Upper lobe of left lung (tissue), 6 donors: ENCODE measurements around the gene PCSK5. TPM values are rescaled to one million over a fixed set of nuclear protein-coding genes. Genes with fewer than 3 reads are reported as not detected.

Experiments
- ATAC-seq, 2 donors: fragments of 200-7000 bp; cut with Tn5 transposase; one replicate each; pipeline ENCODE4 v1.9.1; 2022; ENCODE audit warnings: mild to moderate bottlenecking in 2 of 2, moderate library complexity in 2 of 2; ENCODE audit not compliant: low FRiP score in 2 of 2
- DNase-seq, 2 donors: peaks; one replicate each; pipeline ENCODE4 v3.0.0-alpha.2; 2019 to 2020
- H3K27ac ChIP-seq, 4 donors: fragments of 200-600 bp; sonication (generic); one replicate each; pipeline ENCODE4 v1.5.1; 2016 to 2019
- H3K27me3 ChIP-seq, 4 donors: fragments of 200-600 bp; sonication (generic); one replicate each; pipeline ENCODE4 v1.5.1; 2017 to 2019
- H3K36me3 ChIP-seq, 4 donors: fragments of 200-600 bp; sonication (generic); one replicate each; pipeline ENCODE4 v1.5.1; 2016 to 2019
- H3K4me1 ChIP-seq, 4 donors: fragments of 200-600 bp; sonication (generic); one replicate each; pipeline ENCODE4 v1.5.1; 2018 to 2019
- H3K4me3 ChIP-seq, 4 donors: fragments of 200-600 bp; sonication (generic); one replicate each; pipeline ENCODE4 v1.5.1; 2017 to 2019; ENCODE audit warnings: mild to moderate bottlenecking in 2 of 4, moderate library complexity in 1 of 4
- H3K9me3 ChIP-seq, 4 donors: fragments of 200-600 bp; sonication (generic); one replicate each; pipeline ENCODE4 v1.5.1; 2018 to 2019
- EP300 ChIP-seq, 4 donors: sonication (generic); formaldehyde crosslinking; IDR thresholded peaks; one replicate each; pipeline ENCODE4 v1.5.1; 2017; ENCODE audit warnings: antibody characterized with exemption in 4 of 4, control low read depth in 2 of 4
- POLR2A ChIP-seq, 4 donors: fragments of 450-650 bp; IDR thresholded peaks; one replicate each; pipeline ENCODE4 v1.5.1; 2016 to 2017; ENCODE audit warnings: antibody characterized with exemption in 4 of 4, mild to moderate bottlenecking in 2 of 4
- POLR2AphosphoS5 ChIP-seq, 2 donors: sonication (generic); formaldehyde crosslinking; IDR thresholded peaks; one replicate each; pipeline ENCODE4 v1.5.1; 2017; ENCODE audit warnings: antibody characterized with exemption in 2 of 2
- WGBS, 2 donors: methylation state at CpG; one replicate each; pipeline ENCODE4 v1.1.5; 2017 to 2018; 5-methylcytosine and 5-hydroxymethylcytosine counted together
- total RNA-seq, 6 donors: library from RNA; depleted of rRNA in 4 of 6; stranded (reverse); fragments of >200 nt in 4 of 6; gene quantifications; one replicate each; pipeline versions ENCODE4 v1.1.0 to v1.2.1, GENCODE V29; 2016 to 2021
- TF ChIP-seq, protein P1 (sequence below), 6 experiments: fragments of 450-650 bp in 4 of 6; fragments of 200-600 bp in 2 of 6; sonication (generic) in 2 of 6; IDR thresholded peaks; one replicate each; pipeline ENCODE4 v1.5.1; 2016 to 2019; ENCODE audit warnings: antibody characterized with exemption in 6 of 6
- donor health status: DM: no; HTN: no; CAD: no; lungs with moderate emphysema.
- donor health status: DM: no; HTN: yes; CAD: no; lungs with severe emphysema.

PCSK5 gene
- total RNA-seq, 6 donors from 2014 or later, result 12.8 to 29.2 (median 18.3) TPM

DNA sequence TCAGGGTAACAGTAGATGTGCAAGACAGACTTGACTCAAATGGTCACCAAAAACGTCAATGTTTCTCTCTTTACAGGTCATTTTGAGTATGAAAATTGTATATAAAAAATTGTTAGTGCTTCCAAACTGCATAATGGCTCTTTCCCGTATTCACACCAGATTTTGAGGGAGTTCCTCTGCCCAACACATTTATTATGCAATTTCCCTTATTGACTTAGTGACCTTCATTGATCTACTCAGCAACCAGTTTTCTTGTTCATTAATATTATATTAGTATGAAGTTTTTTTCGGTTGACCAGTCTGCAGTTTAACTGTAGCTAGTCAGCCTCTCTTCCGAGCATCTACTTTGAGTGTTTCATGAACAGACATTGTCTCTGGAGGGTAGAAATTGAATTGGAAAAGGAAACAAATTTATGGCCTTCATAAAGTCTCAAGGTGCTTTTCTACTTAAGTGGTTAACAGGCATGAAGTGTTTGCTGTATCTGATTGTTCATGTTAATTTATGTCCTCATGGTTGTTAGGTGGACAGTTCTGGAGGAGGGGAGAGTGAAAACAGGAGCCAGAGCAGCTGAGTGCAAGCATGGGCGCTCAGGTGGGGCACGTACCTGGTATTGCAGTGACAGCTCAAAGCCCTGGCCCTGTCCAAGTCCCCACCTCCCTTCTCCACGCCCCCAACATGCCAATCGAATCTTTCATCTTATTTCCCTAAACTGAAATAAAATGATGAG, 263.6 kb downstream of the PCSK5 start:
- Histone ChIP-seq H3K27me3 (no peaks in the 10 kb centered on the region), H3K36me3 (peaks cover 0 to 3% (median 0%) of the 10 kb centered on the region in 4 donors), H3K27ac (no peak overlapping the region), H3K4me3 (no peak overlapping the region), H3K4me1 (peaks cover 0 to 9% (median 0%) of the 10 kb centered on the region in 4 donors), H3K9me3 (no peaks in the 10 kb centered on the region)
- TF ChIP-seq, protein P1, sequence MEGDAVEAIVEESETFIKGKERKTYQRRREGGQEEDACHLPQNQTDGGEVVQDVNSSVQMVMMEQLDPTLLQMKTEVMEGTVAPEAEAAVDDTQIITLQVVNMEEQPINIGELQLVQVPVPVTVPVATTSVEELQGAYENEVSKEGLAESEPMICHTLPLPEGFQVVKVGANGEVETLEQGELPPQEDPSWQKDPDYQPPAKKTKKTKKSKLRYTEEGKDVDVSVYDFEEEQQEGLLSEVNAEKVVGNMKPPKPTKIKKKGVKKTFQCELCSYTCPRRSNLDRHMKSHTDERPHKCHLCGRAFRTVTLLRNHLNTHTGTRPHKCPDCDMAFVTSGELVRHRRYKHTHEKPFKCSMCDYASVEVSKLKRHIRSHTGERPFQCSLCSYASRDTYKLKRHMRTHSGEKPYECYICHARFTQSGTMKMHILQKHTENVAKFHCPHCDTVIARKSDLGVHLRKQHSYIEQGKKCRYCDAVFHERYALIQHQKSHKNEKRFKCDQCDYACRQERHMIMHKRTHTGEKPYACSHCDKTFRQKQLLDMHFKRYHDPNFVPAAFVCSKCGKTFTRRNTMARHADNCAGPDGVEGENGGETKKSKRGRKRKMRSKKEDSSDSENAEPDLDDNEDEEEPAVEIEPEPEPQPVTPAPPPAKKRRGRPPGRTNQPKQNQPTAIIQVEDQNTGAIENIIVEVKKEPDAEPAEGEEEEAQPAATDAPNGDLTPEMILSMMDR (IDR thresholded peaks at IDR 0.05), result no peak
- TF ChIP-seq POLR2AphosphoS5 (IDR thresholded peaks at IDR 0.05) (no peak), POLR2A (IDR thresholded peaks at IDR 0.05) (no peak), EP300 (IDR thresholded peaks at IDR 0.05) (no peak)
- WGBS, 2 donors, result 73 to 84% methylated on average over 8 of the region's 8 CpGs
- DNase-seq (no peak), ATAC-seq (no peak)

DNA sequence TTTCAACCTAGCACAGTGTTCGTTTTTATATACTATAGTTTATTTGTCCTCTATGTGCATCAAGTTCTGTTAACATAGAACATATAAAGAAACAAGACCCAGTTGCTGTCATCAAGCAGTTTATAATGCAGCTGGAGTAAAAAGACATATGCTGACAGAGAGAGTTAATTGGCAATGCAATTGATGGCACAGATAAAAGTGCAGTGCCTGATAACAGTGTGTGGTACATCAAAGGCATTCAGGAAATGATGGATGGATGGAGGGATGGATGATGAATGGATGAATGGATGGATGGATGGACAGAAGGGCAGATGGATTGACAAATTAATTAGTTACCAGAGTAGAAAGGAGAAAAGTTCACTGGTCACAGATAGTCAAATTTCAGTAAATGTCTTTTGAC, 264.9 kb downstream of the PCSK5 start:
- peaks cover 0 to 8% (median 0%) of the 10 kb centered on the region in 4 donors for H3K4me1 ChIP-seq
- no peak for TF ChIP-seq EP300 (IDR thresholded peaks at IDR 0.05)
- no peak for TF ChIP-seq POLR2A (IDR thresholded peaks at IDR 0.05)
- TF ChIP-seq, protein P1 (IDR thresholded peaks at IDR 0.05), result no peak
- TF ChIP-seq POLR2AphosphoS5 (IDR thresholded peaks at IDR 0.05), result no peak
- no peaks in the 10 kb centered on the region for H3K27me3 ChIP-seq
- no peaks in the 10 kb centered on the region for H3K9me3 ChIP-seq
- no peak for ATAC-seq
- no peak for DNase-seq
- peaks cover 0 to 11% (median 0%) of the 10 kb centered on the region in 4 donors for H3K36me3 ChIP-seq
- H3K27ac ChIP-seq, result no peak overlapping the region
- H3K4me3 ChIP-seq, result no peak overlapping the region
- 77 to 88% methylated on average over 1 of the region's 1 CpG for WGBS, 2 donors

DNA sequence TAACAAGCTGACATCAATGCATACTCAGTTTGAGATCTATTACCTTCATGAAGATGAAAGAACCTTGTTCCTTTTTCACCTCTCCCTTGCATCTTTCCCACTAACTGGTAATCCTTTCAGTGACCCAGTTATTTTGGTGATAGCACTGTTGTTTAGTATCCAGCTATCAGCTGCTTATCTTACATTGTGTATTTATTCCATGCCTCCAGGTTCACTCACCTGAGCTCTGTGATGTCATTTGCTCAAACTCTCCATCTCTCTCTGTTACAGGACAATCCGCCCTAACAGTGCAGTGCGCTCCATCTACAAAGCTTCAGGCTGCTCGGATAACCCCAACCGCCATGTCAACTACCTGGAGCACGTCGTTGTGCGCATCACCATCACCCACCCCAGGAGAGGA, 268.2 kb downstream of the PCSK5 start:
- Histone ChIP-seq H3K27ac (no peak overlapping the region), H3K4me1 (peaks cover 0 to 7% (median 2%) of the 10 kb centered on the region in 4 donors), H3K9me3 (no peaks in the 10 kb centered on the region), H3K27me3 (no peaks in the 10 kb centered on the region), H3K36me3 (peaks cover 0 to 18% (median 0%) of the 10 kb centered on the region in 4 donors), H3K4me3 (no peak overlapping the region)
- TF ChIP-seq POLR2A (IDR thresholded peaks at IDR 0.05), result no peak
- TF ChIP-seq EP300 (IDR thresholded peaks at IDR 0.05), result no peak
- TF ChIP-seq, protein P1 (IDR thresholded peaks at IDR 0.05), result no peak
- TF ChIP-seq POLR2AphosphoS5 (IDR thresholded peaks at IDR 0.05), result no peak
- ATAC-seq (no peak), DNase-seq (no peak)
- 86 to 96% methylated on average over 7 of the region's 7 CpGs for WGBS, 2 donors

DNA sequence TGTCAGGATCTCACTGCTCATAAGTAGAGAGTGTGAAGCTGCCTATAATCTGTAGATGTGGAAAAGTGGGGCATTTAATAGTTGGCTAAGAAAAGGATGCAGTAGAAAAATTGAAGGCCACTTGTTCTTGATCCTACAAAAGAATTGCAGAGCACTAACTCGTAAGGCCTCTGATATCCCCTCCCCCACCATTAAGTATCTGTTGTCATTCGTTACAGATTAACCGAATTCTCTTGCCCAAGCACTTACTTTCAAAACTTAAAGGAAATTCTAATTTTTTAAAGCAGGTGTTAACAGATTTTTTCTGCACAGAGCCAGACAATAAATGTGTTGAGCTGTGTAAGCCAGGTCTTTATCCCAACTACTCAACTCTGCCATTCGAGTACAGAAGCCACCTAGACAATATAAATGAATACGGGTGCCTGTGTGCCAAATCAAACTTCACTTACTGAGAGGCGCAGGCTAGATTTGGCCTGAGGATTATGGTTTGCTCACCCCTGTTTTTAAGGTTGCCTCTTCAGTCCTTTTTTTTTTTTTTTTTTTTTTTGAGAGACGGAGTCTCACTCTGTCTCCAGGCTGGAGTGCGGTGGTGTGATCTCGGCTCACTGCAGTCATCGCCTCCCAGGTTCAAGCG, 268.9 kb downstream of the PCSK5 start:
- no peak for ATAC-seq
- Histone ChIP-seq H3K36me3 (peaks cover 0 to 18% (median 0%) of the 10 kb centered on the region in 4 donors), H3K9me3 (no peaks in the 10 kb centered on the region), H3K27me3 (no peaks in the 10 kb centered on the region), H3K4me1 (peaks cover 0 to 7% (median 2%) of the 10 kb centered on the region in 4 donors), H3K27ac (no peak overlapping the region), H3K4me3 (no peak overlapping the region)
- WGBS, 2 donors, result 65 to 76% methylated on average over 11 of the region's 11 CpGs
- TF ChIP-seq POLR2A (IDR thresholded peaks at IDR 0.05) (no peak), POLR2AphosphoS5 (IDR thresholded peaks at IDR 0.05) (no peak), EP300 (IDR thresholded peaks at IDR 0.05) (no peak)
- TF ChIP-seq, protein P1 (IDR thresholded peaks at IDR 0.05), result no peak
- DNase-seq, result no peak
